ENCODE data around the gene CDS2. TPM values are rescaled to one million over a fixed set of nuclear protein-coding genes. Genes with fewer than 3 reads are reported as not detected.

The CDS2 gene
- total RNA-seq, 1 donor from 2014 or later = 34.2 TPM

- no peak for DNase-seq (ENCODE audit: low read depth, low spot score)
Observed at GRCh38 chr20:5119143-5119434, 7.7 kb upstream of the CDS2 start.

- DNase-seq (ENCODE audit: low read depth, low spot score) = peak; percentile 90
Observed at GRCh38 chr20:5119435-5120184, 7.2 kb upstream of the CDS2 start, which contains the start of gene PCNA. PCNA (minus strand) TSS chr20:5119958; CDS start chr20:5119798, 160 bp downstream.

DNA sequence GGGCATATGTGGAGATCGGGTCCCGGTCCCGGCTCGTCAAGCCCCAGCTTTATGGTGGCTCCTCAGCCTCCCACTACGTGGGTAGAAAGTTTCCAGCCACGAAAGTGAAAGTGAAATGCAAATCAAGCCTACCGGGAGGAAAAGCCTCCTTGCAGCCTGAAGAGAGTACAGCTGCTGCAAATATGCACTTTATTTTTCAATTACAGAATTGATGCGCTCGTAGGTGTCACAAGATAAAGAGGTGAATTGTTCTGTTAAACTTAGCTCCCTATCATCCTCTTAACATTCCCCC is 6.7 kb upstream of the CDS2 start:
- no peak for DNase-seq (ENCODE audit: low read depth, low spot score)

- DNase-seq (ENCODE audit: low read depth, low spot score) = no peak
Observed at GRCh38 chr20:5122873-5123260, 3.9 kb upstream of the CDS2 start.

DNA sequence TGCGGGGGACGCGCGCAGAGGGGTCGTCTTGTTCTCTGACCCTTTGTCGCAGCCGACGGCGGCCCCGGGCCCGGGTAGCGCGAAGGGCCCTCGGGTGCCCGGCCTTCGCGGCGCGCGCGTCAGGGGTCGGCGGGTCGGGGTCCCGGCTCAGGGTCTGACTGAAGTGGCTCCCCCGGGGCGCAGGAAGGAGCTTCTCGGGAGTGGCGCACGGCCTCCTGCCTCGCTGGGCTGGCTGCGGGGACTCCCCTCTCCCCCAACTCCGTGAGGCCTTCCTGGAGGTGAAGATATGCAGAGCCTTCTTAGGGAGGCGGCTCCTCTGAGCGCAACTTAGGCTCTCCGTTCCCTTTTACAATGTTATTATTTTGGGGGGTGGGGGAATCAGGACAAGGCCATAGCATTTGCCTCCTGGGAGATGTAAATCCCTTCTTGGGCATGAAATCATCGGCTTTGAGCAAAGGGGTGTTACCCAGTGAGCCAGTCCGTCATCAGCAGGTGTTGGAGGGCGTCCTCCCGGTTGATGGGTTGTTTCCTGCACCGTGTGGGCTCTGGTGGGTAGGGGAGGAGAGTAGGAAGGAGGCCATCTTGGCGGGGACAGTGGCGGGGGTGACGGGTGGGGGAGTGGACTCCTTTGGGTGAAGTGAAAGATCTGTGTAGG is 523 bp downstream of the CDS2 start:
- DNase-seq (ENCODE audit: low read depth, low spot score) = no peak

GRCh38 chr20:5127859-5128424 is 1.1 kb downstream of the CDS2 start:
- DNase-seq (ENCODE audit: low read depth, low spot score) = no peak

DNA sequence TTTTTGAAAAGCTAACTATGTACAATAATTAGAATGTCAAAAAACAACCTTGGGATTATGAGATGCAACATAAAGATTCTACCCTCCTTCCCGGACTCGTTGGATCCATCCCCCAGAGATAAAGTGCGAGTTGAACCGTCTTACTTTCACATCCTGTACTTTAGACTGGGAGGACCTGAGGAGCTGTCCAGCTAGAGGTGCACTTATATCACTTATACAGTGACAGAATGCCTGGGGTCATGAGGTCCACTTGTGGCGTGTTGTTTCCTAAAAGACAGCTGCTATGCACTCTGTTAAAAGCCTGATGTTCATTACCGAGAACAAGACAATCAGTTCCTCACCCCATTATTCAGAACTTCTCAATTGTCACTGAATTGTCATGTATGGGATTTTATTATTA is 2.1 kb downstream of the CDS2 start:
- DNase-seq (ENCODE audit: low read depth, low spot score) = no peak

DNA sequence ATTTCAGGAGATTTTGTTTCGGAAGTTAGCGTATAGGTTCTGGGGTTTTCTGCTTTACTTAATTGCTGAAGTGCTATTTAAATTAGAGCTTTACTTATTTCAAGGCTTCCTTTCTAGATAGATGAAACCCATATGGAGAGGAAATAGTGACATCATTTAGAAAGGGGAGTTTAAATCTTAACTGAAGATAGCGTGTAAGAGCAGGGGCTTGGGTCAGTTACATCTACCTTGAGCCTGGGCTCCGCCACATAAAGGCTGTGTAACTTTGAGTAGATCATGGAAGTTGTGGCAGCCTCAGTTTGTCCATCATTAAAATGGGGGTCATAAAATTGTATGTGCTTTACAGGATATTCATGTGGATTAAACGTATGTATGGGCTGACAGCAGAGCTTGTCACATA is 4.7 kb downstream of the CDS2 start:
- no peak for DNase-seq (ENCODE audit: low read depth, low spot score)

DNA sequence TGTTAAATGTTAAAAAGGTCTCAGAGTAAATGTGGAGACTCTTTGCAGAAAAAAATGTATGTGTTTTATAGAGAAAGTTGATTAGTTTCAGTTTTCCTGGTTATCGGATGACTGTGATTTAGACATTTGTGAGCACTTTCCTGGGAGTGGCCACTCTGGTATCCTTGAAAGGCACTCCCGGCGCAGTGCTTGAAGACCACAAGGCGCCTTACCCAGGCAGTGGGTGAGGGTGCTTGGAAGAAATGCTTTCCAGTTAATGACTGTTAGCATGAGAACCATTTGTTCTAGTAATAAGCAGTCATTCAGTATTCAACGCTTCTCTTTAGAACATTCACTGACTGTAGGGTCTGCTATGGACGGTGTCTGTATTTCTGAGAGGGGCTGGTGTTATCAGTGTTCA is 7.2 kb downstream of the CDS2 start:
- DNase-seq (ENCODE audit: low read depth, low spot score) = no peak

DNA sequence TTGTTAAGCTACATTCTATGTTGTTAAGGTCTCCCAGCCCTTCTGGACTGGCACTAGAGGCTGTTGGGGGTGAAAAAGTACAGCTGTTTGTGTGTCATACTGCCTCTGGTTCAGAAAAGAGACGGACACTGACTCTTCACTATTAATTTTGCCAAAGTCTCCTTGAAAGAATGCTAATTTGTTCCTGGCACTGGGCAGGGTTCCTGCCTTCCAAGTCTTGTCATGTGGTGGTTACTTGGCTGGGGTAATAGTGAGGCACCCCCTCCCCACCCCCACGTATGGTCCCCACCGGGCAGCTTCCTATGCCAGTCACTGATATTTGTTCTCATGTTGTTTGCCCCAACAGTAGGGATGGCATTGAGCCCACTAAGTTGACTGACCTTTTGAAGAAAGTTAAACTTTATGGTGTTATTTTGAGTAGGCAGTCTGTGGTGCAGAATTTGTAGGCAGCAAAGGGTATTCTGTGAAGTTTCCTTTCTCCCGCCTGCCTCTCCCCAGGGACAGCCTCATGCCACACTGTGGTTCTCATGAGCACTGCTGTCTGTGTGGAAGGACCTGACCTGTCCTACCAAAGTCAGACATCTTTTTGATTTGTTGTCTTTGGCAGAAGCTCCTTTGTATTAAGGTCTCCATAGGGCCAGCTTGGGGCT is 8.7 kb downstream of the CDS2 start:
- no peak for DNase-seq (ENCODE audit: low read depth, low spot score)

DNA sequence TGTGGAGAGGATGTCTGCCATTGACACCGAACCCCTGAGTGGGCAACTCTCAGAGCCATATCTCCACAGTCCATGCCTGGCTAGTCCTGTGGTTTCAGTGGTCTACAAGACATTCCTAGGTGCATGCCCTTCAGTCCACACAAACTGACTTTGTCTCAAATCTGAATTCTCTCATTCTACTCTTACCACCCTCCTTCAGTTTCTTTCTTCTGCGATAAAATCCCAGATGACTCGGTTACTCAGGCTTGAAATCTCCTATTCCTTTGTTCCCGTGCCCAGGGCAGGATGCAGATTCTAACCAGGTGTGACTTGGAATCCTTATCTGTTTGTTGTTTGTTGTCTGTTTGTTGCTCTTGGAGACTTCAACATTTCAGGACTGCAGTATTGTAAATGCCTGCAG is 9.3 kb downstream of the CDS2 start:
- DNase-seq (ENCODE audit: low read depth, low spot score) = no peak

DNA sequence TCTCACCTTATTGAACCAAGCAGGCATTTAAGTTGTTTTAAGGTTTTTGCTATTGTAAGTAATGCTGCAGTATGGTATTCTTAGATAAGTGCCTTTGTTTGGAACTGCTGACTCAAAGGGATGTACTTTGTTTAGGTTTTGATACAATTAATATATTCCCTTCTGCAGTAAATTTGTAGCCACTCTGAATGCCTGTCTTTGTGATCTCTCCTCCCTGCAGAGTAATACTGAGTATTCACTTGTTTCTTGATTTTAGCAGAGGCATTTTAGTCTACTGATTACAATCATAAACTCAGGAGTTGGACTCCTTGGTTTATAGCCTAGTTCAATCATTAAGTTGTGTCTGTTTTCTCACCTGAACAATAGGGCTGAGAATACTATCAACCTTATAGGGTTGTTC is 13.4 kb downstream of the CDS2 start:
- no peak for DNase-seq (ENCODE audit: low read depth, low spot score)

DNA sequence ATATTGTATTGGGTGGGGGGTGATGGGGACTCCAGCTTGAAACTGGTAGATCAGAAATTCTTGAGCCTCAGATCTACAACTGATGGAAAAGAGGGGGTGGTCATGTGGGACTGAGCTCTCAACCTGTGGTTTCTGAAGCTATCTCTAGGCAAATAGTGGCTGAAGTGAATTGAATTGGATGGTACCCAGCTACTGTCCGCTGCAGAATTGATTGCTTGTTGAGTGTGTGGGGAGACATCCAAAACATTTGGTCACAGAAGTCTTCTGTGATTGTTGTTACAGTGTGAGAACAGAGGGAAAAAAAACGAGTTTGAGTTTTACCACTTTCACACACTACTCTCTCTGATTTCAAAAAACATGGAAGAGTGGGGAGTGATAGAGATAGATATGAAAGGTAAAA is 14.8 kb downstream of the CDS2 start:
- DNase-seq (ENCODE audit: low read depth, low spot score) = no peak

- DNase-seq (ENCODE audit: low read depth, low spot score) = no peak
Observed at GRCh38 chr20:5143851-5144250, 17.0 kb downstream of the CDS2 start.

DNA sequence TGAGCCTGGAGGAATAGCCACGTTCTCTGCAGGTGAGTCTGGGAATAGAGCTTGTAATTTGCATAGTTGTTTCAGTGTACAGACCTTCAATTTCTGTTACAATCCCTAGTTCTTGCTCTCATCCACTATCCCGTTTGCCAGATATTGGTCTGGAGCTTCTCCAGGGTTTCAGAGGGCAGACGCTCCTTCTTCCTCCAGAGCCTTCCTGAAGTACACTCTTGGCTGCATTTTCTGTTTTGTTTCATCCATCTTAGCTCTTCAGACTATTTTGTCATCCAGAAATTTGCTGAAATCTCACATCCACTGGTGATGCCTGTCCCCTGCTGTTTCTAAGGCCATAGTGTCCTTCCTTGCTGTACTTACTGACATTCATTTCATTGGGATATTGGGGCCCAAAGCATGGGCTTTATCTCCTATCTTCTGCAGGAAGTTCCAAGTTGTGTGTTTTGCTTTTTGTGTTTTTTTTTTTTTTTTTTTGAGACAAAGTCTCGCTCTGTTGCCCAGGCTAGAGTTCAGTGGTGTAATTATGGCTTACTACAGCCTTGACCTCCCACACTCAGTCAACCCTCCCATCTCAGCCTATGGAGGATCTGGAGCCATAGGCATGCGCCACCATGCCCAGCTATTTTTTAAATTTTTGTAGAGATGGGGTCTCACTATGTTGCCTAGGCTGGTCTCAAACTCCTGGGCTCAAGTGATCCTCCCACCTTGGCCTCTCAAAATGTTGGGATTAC is 18.7 kb downstream of the CDS2 start:
- no peak for DNase-seq (ENCODE audit: low read depth, low spot score)

DNA sequence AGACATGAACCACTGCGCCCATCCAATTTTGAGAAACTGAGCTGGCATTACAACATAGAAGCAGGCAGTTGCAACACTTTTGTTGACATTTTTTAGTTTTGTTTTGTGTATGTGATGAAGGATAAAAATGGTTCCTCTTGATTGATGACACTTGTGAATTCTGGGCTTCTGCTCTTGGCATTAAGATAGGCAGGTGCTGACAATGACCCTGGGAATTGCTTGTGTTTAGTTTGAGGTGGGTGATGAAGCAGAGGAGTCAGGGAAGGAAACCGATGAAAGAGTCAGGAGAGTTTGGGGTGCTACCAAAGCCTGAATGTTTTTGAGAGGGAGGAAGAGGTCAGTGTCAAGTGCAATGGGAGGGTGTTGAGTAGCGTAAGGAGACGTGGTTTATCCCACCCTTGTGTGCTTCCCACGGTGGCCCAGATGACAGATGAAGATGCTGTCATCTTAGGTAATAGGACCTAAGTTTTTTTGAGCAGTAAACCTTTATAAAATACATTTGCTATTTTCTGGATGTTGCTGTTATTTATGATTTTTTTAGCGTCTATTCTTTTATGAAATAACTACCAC is 19.4 kb downstream of the CDS2 start:
- DNase-seq (ENCODE audit: low read depth, low spot score) = no peak

DNA sequence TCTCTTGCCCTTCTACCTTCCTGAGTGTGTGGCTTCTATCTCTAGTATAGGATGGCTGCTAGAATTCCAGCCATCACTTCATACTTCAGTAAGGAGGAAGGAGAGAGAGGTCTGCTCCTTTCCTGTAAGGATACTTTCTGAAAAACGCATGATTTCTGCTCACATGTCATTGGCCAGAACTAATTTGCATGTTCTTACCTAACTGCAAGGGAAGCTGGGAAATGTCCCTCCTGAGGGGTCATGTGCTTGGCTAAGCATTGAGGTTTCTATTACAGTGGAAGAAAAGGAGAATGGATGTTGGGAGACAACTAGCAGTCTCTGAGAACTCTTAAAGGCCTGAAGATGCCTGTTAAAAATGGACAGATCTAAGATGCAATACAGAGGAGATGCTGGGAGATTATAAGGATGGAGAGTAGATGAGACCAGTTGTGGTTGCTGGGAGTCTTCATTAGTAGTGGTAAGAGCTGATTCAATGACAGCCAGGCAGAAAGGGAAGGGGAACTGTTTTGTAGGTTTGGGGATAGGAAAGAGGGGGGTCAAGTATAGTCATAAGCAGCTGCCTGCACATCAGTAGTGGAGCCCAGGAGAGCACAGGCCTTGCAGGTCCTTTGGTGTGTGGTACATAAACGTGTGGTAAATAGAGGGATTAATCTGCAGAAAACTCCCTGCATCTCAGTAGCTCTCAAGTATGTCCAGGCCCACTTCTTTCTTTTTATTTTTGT is 20.2 kb downstream of the CDS2 start:
- DNase-seq (ENCODE audit: low read depth, low spot score) = no peak

- DNase-seq (ENCODE audit: low read depth, low spot score) = no peak
Observed at GRCh38 chr20:5148581-5148980, 21.8 kb downstream of the CDS2 start.

DNA sequence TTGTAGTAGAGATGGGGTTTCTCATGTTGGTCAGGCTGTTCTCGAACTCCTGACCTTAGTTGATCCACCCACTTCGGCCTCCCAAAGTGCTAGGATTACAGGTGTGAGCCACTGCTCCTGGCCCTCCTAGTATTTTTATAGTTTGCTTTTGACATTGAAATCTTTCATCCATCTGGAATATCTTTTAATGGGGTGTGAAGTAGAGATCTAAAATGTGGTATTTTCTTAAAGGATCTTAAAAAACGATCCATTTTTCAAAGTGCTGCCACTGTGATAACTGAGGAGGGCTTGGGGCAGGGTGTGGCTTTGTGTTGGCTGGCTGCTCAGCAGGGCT is 23.1 kb downstream of the CDS2 start:
- no peak for DNase-seq (ENCODE audit: low read depth, low spot score)

- no peak for DNase-seq (ENCODE audit: low read depth, low spot score)
Observed at GRCh38 chr20:5150226-5151076, 23.6 kb downstream of the CDS2 start.

GRCh38 chr20:5153152-5153467 is 26.3 kb downstream of the CDS2 start:
- no peak for DNase-seq (ENCODE audit: low read depth, low spot score)
